H1 (cell line): ENCODE results near the gene CKS1B. TPM values are rescaled to one million over a fixed set of nuclear protein-coding genes. Genes with fewer than 3 reads are reported as not detected.

Source experiments
- CHD2 ChIP-seq: IDR thresholded peaks from 2 replicates; pipeline ENCODE4 v1.6.1; 2012; ENCODE audit warnings: low read length, improper control_type of control experiment
- CREB1 ChIP-seq: IDR thresholded peaks from 2 replicates; pipeline ENCODE4 v1.6.1; 2012; ENCODE audit warnings: inconsistent platforms
- GTF2F1 ChIP-seq: IDR thresholded peaks from 2 replicates; pipeline ENCODE4 v1.6.1; 2012; ENCODE audit warnings: low read depth, low read length, improper control_type of control experiment, borderline replicate concordance
- MAX ChIP-seq: IDR thresholded peaks from 2 replicates; pipeline ENCODE4 v1.6.1; 2012; ENCODE audit warnings: inconsistent platforms
- TAF1 ChIP-seq: IDR thresholded peaks from 2 replicates; pipeline ENCODE4 v1.6.1; 2011; ENCODE audit warnings: mild to moderate bottlenecking, low read depth, low read length
- polyA plus RNA-seq, 7 experiments: library from polyadenylated mRNA; depleted of rRNA in 3 of 7; stranded (reverse) in 5 of 7; unstranded in 2 of 7; fragments of >200 nt in 5 of 7; fragments of 200-250 nt in 2 of 7; gene quantifications; 1 replicate in 5 of 7; 2 replicates in 1 of 7; 4 replicates in 1 of 7; pipeline versions ENCODE4 v1.2.1 to v1.2.3, GENCODE V29; 2011 to 2013; ENCODE audit warnings: missing spikeins in 2 of 7, mixed read lengths in 2 of 7
- total RNA-seq: library from RNA; stranded (reverse); fragmentation: NEBNext Ultra II Directional; extraction: Animal tissue kit (Norgen Biotek cat#: 25700); gene quantifications from 2 replicates; pipeline ENCODE4 v1.2.1, GENCODE V29; 2021
- TF ChIP-seq, protein P1 (sequence below), 3 experiments: IDR thresholded peaks; 1 replicate in 2 of 3; 2 replicates in 1 of 3; pipeline versions ENCODE4 v1.5.1 to v1.6.1; 2011; ENCODE audit warnings: low read length in 3 of 3, mild to moderate bottlenecking in 3 of 3, inconsistent platforms in 2 of 3, low read depth in 1 of 3, moderate library complexity in 1 of 3; ENCODE audit not compliant: insufficient read depth in 1 of 3; ENCODE audit errors: control extremely low read depth in 1 of 3

CKS1B gene
- total and polyA plus RNA-seq, 2 of the 8 experiments (the other 6 are each of a cell fraction or from before 2014, with no cell fraction given) = 294 to 1,025 TPM

DNA sequence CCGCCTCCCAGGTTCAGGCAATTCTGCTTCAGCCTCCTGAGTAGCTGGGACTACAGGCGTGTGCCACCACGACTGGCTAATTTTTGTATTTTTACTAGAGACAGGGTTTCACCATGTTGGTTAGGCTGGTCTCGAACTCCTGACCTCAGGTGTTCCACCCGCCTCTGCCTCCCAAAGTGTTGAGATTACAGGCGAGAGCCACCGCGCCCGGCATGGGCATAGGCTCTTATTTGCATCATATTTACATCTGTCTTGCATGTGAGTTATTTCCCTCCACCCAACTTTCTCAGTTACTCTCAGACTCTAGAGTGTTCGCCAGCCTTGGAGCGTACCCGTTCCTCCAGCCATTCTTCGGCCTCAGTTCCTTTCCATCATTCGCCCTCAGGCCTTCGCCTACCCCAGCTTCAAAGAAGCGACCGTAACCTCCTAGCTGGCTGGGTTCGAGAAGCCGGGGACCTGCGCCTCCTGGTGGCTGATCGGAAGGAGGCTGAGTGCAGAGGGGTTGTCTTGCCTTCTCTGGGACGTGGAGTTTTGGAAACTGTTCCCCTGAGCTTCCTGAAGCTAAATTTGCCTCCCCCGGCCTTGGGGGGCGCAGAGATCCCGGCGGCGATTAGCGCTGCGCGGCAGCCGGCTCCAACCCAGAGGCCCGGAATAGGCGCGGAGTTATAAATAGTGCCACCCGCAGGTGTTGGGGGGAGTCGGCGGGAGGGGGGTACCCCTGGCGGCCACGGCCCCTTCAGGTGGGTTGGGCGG is 24.5 kb downstream of the CKS1B start (continued):
- TF ChIP-seq, protein P1, sequence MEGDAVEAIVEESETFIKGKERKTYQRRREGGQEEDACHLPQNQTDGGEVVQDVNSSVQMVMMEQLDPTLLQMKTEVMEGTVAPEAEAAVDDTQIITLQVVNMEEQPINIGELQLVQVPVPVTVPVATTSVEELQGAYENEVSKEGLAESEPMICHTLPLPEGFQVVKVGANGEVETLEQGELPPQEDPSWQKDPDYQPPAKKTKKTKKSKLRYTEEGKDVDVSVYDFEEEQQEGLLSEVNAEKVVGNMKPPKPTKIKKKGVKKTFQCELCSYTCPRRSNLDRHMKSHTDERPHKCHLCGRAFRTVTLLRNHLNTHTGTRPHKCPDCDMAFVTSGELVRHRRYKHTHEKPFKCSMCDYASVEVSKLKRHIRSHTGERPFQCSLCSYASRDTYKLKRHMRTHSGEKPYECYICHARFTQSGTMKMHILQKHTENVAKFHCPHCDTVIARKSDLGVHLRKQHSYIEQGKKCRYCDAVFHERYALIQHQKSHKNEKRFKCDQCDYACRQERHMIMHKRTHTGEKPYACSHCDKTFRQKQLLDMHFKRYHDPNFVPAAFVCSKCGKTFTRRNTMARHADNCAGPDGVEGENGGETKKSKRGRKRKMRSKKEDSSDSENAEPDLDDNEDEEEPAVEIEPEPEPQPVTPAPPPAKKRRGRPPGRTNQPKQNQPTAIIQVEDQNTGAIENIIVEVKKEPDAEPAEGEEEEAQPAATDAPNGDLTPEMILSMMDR (IDR thresholded peaks at IDR 0.05; ENCODE audit: control extremely low read depth in 1 of 3, insufficient read depth in 1 of 3, low read depth in 1 of 3, low read length in 3 of 3) = peak in 2 of 3 experiments; percentile 91 to 96; a peak in 3 of 4 replicates
- TF ChIP-seq TAF1 (peak; percentile 45; the same call in 1 of the 2 replicates), MAX (peak; percentile 37; the same call in 1 of the 2 replicates), CHD2 (peak; percentile 47; the same call in 1 of the 2 replicates), CREB1 (peak; percentile 45; the same call in 1 of the 2 replicates), GTF2F1 (peak; percentile 49; the same call in 1 of the 2 replicates)
- TF ChIP-seq, all 59 proteins: peak for 11
